Measurements from ENCODE around the gene NUDT4B.
"Not testable (repeated sequence)": the region's sequence is repeated elsewhere in the genome, so short reads cannot be mapped to it uniquely, and the experiment has no call there.

The NUDT4B gene

DNA sequence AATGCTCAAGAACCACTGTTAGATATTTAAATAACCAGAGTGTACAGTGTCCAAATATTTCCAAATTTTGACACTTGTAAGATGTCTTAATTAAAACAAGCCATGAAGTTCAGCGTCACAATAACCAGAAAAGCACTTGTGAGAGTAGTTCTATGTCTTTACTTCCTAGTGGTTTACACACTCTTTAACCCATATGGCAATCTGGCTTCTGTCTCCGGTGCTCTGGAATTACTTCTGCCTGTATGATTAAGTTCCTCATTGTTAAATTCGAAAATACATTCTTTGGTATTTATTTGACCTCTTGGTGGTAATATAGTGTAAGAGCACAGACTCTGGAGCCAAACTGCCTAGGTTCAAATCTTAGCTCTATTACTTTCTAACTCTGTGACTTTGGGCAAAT is 20.9 kb downstream of the NUDT4B start:
- H3K4me3 ChIP-seq (ENCODE audit: low read depth, low read length); in situ Hi-C loops (cut with HindIII; ENCODE audit: low sequenced_read_pairs); DNase-seq (ENCODE audit: low read depth): not testable (repeated sequence)

DNA sequence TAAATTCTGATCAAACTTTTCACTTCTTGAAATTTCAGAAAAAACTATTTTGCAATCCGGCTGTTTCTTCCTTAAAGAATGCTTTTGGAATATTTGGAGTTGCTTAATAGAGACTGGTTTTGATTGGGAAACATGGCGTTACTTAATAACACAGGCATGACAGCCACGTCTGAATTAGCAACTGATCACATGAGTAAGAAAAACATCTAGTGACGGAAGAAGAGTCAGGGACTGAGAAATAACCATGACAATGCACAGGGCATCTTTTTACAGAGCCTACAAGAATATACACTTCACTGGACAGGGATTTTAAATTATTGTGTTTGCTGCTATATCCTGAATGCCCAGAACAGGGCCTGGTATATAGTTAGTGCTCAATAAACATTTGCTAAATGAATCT is 25.1 kb downstream of the NUDT4B start:
- DNase-seq (ENCODE audit: low read depth); H3K4me3 ChIP-seq (ENCODE audit: low read depth, low read length); in situ Hi-C loops (cut with HindIII; ENCODE audit: low sequenced_read_pairs): not testable (repeated sequence)

DNA sequence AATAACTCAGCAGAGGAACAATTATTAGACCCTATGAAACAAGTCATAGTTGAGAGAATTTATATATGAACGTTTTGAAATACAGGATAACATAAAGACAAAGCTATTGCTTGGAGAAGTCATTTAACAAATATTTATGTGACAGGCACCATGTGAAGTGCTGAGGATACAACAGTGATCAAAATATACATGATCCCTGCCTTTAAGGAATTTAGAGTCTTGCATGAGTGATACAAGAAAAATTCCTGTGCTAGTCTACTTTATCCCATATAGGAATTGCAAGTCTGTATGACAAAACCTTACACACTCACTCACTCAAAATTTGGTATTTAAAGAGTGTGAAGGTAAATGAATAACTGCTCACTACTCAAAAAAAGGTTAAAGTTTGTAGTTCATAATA is 25.5 kb downstream of the NUDT4B start:
- in situ Hi-C loops (cut with HindIII; ENCODE audit: low sequenced_read_pairs); DNase-seq (ENCODE audit: low read depth); H3K4me3 ChIP-seq (ENCODE audit: low read depth, low read length): not testable (repeated sequence)

DNA sequence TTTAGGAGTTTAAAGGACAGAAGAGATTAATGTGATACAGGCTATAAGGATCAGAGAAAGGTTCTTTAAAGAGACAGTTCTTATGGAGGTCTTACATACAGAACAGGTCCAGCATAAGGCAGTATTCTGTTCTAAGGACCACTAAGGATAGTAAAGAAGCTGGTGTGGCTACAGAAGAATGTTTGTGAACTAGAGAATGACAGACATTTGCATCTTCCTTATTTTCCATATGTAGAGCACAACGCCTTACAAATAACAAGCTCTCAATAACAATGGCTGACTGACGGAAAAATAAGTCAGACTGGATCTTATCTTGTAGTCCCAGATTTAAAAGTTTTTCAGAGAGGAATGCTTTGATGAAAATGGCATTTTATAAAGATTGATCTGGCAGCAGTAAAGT is 26.7 kb downstream of the NUDT4B start:
- in situ Hi-C loops (cut with HindIII; ENCODE audit: low sequenced_read_pairs); H3K4me3 ChIP-seq (ENCODE audit: low read depth, low read length); DNase-seq (ENCODE audit: low read depth): not testable (repeated sequence)

DNA sequence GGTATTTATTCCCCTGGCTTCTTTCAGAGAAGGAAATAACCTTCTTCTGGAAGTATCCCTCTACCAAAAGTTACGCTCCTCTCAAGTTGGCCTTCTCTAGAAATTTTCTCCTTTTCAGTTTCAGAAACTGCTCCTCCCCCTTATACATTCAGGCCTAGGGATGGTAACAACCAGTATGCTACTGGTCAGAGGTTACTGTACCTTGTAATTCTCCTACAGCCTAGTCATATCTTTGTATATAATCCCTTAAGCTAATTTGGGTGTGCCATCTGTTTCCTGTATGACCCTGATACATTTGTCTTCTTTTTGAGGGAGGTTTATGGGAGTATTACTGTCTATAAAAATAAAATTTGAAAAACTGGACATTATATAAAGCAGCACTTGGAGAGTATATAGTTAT is 29.1 kb downstream of the NUDT4B start:
- H3K4me3 ChIP-seq (ENCODE audit: low read depth, low read length); DNase-seq (ENCODE audit: low read depth); in situ Hi-C loops (cut with HindIII; ENCODE audit: low sequenced_read_pairs): not testable (repeated sequence)

DNA sequence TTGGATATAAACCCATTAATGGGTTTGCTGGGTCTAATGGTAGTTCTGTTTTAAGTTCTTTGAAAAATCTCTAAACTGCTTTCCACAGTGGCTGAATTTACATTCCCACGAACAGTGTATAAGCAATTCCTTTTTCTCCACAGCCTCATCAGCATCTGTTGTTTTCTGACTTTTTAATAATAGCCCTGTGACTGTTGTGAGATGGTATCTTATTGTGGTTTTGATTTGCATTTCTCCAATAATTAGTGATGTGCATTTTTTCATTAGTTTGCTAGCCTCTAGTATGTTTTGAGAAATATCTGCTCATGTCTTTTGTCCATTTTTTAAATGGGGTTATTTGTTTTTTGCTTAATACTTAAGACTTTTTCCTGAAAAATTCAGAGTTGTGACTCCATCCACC is 31.8 kb downstream of the NUDT4B start:
- DNase-seq (ENCODE audit: low read depth); H3K4me3 ChIP-seq (ENCODE audit: low read depth, low read length); in situ Hi-C loops (cut with HindIII; ENCODE audit: low sequenced_read_pairs): not testable (repeated sequence)

DNA sequence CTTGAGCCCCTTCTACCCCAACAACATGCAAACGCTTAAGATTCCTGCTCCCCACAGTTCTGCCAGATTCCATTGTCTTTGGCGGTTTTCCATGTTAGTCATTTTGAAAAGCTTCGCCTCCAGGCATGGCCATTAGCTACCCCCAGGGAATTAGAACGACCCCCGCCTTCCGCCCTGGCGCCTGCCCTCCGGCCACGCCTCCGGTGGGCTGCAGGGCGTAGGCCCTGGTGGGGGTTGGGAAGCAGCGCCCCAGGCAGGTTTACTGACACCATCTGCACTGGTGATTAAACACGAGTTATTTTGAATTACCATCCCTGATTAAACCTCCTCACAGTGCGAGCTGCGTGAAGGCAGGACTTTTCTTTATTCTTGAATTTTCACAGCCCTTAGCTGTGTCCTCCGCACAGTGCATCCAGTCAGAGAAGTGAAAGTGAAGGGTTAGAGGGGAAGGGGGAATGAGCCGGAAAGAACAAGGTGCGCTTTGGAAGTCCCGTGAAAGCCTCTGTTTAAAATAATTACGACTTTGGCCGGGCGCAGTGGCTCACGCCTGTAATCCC is 43.0 kb downstream of the NUDT4B start:
- DNase-seq (ENCODE audit: low read depth); in situ Hi-C loops (cut with HindIII; ENCODE audit: low sequenced_read_pairs); H3K4me3 ChIP-seq (ENCODE audit: low read depth, low read length): not testable (repeated sequence)

DNA sequence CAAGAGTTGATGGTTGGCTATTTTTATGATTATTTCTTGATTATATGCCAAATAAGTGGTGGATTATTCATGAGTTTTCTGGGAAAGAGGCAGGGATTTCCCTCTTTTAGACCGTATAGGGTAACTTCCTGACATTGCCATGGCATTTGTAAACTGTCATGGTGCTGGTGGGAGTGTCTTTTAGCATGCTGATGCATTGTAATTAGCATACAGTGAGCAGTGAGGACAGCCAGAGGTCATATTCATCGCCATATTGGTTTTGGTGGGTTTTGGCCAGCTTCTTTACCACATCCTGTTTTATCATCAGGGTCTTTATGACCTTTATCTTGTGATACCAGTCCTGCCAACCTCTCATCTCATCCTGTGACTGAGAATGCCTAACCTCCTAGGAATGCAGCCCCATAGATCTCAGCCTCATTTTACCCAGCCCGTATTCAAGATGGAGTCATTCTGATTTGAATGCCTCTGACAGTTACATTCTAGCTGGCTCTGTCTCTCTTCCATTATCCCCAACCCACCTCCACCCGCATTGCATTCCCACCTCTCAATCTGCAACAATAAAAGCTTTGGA is 45.3 kb downstream of the NUDT4B start:
- in situ Hi-C loops (cut with HindIII; ENCODE audit: low sequenced_read_pairs), result not testable (repeated sequence)

More for the DNA sequence above, 45.3 kb downstream of the NUDT4B start:
- not testable (repeated sequence) for H3K4me3 ChIP-seq (ENCODE audit: low read depth, low read length); DNase-seq (ENCODE audit: low read depth)
